ENCODE data around the gene ZNF700. TPM values are rescaled to one million over a fixed set of nuclear protein-coding genes. Genes with fewer than 3 reads are reported as not detected.
A peak's percentile ranks its signal among the peaks of the same experiment; 100 is the strongest.

The ZNF700 gene
- total and polyA plus RNA-seq, 9 of the 15 experiments (the other 6 are each of a cell fraction or from before 2014, with no cell fraction given): 10.3 to 24.7 (median 14.1) TPM

- TF ChIP-seq CLOCK (CRISPR knock-in tag; IDR thresholded peaks at IDR 0.05; ENCODE audit: borderline replicate concordance) (no peak), SUPT5H (IDR thresholded peaks at IDR 0.05) (0 out of 2 replicates have a peak, but pooled peaks have one; percentile 48), NFYB (IDR thresholded peaks at IDR 0.05; ENCODE audit: extremely low read depth, insufficient read length) (peak; percentile 87), FIP1L1 (IDR thresholded peaks at IDR 0.05; ENCODE audit: low read depth, low read length, poor library complexity, severe bottlenecking) (peak; percentile 32), ZBTB2 (IDR thresholded peaks at IDR 0.05) (0 out of 2 replicates have a peak, but pooled peaks have one; percentile 36), MYBL2 (IDR thresholded peaks at IDR 0.05; ENCODE audit: low read depth) (no peak; the same call in 1 of the 2 replicates), MYBL2 (CRISPR knock-in tag; IDR thresholded peaks at IDR 0.05; ENCODE audit: borderline replicate concordance) (no peak), EZH2 (IDR thresholded peaks at IDR 0.05; ENCODE audit: borderline replicate concordance, low read depth, low read length) (no peak), BHLHE40 (IDR thresholded peaks at IDR 0.05; ENCODE audit: low read length) (0 out of 2 replicates have a peak, but pooled peaks have one; percentile 3), USF2 (CRISPR knock-in tag; IDR thresholded peaks at IDR 0.05) (peak; percentile 26; the same call in 1 of the 2 replicates), HDAC2 (IDR thresholded peaks at IDR 0.05) (peak; percentile 52; the same call in 1 of the 2 replicates), TBP (optimal IDR thresholded peaks at IDR 0.05; ENCODE audit: low read depth, low read length) (peak; percentile 35), ELK3 (CRISPR knock-in tag; IDR thresholded peaks at IDR 0.05) (no peak), KDM5B (IDR thresholded peaks at IDR 0.05; ENCODE audit: insufficient replicate concordance, low read depth, low read length) (peak; percentile 44), SP1 (CRISPR knock-in tag; IDR thresholded peaks at IDR 0.05) (no peak), ZNF12 (CRISPR knock-in tag; IDR thresholded peaks at IDR 0.05) (0 out of 2 replicates have a peak, but pooled peaks have one; percentile 45), USF1 (CRISPR knock-in tag; IDR thresholded peaks at IDR 0.05) (peak; percentile 30; the same call in 1 of the 2 replicates), MYNN (IDR thresholded peaks at IDR 0.05) (0 out of 2 replicates have a peak, but pooled peaks have one; percentile 14), MYNN (CRISPR knock-in tag; IDR thresholded peaks at IDR 0.05) (no peak), POLR2A (conservative IDR thresholded peaks at IDR 0.05) (peak; percentile 72), ZNF143 (CRISPR knock-in tag; IDR thresholded peaks at IDR 0.05) (no peak)
Measured at GRCh38 chr19:11887611-11888531, 37.0 kb upstream of the ZNF700 start, which contains the start of gene ZNF69 (continued).
